KBM-7 (cell line): ENCODE measurements around the gene NHSL2.
"Not testable (repeated sequence)": the region's sequence is repeated elsewhere in the genome, so short reads cannot be mapped to it uniquely, and the experiment has no call there.

Experiments used
- DNase-seq: peaks from one replicate; pipeline ENCODE4 v3.0.0-alpha.2; 2015
- in situ Hi-C: fragments of 300-500 bp; cut with MboI; formaldehyde crosslinking; loops from 2 replicates; pipeline ENCODE4 v1.14.3; 2020; ENCODE audit warnings: low sequenced_read_pairs, low pct_unique_long_range_greater_than_20kb, mixed read lengths

NHSL2 gene

GRCh38 chrX:72052415-72053090 is 141.9 kb downstream of the NHSL2 start:
- DNase-seq: no peak
- in situ Hi-C loops: no loop called here

GRCh38 chrX:72053508-72053907 is 142.9 kb downstream of the NHSL2 start:
- DNase-seq: no peak
- in situ Hi-C loops: no loop called here

- no peak for DNase-seq
- in situ Hi-C loops: no loop called here
Measured at GRCh38 chrX:72054779-72055489, 144.3 kb downstream of the NHSL2 start.

DNA sequence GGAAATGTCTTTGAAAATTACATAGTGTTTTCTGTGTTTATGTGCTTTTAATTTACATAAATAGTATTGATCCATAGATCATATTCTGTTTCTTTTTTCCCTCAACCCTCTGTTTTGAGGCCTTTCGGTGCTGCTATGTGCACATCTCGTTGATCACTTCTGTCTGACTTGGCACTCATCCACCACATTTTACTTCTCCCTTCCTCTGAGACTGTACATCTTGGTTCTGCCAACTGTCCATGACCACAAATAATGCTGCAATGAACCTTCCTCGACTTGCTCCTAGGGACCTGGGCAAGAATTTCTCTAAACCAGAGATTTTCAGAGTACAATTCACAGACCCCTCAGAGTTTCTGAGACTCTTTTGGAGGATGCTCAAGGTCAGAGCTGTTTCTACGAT is 146.7 kb downstream of the NHSL2 start:
- peak; percentile 39 for DNase-seq
- in situ Hi-C loops: no loop called here

GRCh38 chrX:72057849-72058248 is 147.2 kb downstream of the NHSL2 start:
- in situ Hi-C loops: no loop called here
- no peak for DNase-seq

- DNase-seq, in situ Hi-C loops: not testable (repeated sequence)
Measured at GRCh38 chrX:72058346-72058745, 147.7 kb downstream of the NHSL2 start.

GRCh38 chrX:72060196-72060920 is 149.7 kb downstream of the NHSL2 start:
- in situ Hi-C loops: no loop called here
- no peak for DNase-seq

DNA sequence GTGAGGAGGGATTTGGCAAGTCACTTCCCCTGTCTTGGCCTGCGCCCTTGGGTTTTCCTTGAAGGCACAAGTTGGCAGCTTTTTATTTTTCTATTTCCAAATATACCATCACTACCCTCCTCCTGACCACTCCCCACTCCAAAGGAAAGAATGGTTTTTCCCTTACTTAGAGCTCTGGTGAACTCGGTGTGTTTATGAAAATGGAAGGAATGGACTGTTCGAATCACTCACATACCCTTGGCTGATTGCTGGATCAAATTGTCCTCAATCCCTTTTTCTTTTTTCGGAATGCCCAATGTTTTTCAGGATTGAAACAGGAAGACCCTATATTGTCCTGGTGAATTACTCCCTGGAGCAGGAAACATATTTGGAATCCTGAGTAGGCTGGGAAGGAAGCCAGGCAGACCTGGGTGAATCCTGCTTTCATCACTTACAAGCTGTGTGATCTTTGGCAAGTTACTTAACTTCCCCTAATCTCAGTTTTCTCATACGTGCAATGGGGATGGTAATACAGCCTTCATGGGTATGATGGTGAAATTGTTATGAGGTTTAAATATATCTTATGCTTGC is 150.4 kb downstream of the NHSL2 start:
- no peak for DNase-seq
- in situ Hi-C loops: no loop called here

GRCh38 chrX:72062916-72063315 is 152.3 kb downstream of the NHSL2 start:
- in situ Hi-C loops: no loop called here
- no peak for DNase-seq

- DNase-seq: no peak
- in situ Hi-C loops: no loop called here
Measured at GRCh38 chrX:72069350-72070160, 158.9 kb downstream of the NHSL2 start.

GRCh38 chrX:72071213-72071612 is 160.6 kb downstream of the NHSL2 start:
- in situ Hi-C loops: no loop called here
- no peak for DNase-seq

GRCh38 chrX:72073633-72074032 is 163.0 kb downstream of the NHSL2 start:
- no peak for DNase-seq
- in situ Hi-C loops: no loop called here

GRCh38 chrX:72078411-72078810 is 167.8 kb downstream of the NHSL2 start:
- DNase-seq: peak; percentile 21
- in situ Hi-C loops: no loop called here

DNA sequence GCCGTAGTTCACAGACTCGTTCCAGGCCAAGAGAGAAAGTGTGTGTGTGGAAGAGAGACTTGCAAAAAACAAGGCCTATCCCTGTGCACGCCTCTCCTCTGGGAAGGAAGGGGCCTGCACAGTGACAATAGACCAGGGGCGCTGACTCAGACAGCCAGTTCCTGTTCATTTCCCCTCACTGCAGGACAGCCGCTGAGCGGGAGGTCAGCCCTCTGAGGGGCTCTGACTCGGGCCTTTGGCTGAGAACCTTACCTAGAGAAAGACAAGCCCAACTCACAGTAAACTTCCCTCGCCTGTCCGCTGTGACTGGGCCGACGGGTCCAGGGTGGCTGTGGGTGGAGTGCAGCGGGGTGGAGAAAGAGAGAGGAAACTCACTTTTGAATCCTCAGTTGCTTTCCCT is 169.0 kb downstream of the NHSL2 start:
- DNase-seq: peak; percentile 26
- in situ Hi-C loops: no loop called here

DNA sequence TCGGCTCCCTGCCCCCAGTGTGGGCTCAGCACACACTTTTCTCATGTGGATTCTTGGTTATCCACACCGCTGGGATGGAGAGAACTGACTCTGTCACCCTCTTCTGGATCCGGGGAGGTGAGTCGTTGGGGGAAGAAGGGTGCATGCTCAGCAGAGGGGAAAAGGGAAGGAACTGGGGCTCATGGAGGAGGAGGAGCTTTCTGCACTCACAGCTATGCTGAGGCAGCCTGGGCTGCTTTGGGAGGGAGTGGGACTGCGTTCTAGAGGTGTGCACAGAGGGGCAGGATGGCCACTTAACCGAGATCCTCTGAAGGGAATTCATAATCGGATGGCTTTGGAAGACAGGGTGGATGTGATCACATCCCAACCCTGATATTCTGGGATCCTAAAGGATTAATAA is 169.5 kb downstream of the NHSL2 start:
- no peak for DNase-seq
- in situ Hi-C loops: no loop called here

DNA sequence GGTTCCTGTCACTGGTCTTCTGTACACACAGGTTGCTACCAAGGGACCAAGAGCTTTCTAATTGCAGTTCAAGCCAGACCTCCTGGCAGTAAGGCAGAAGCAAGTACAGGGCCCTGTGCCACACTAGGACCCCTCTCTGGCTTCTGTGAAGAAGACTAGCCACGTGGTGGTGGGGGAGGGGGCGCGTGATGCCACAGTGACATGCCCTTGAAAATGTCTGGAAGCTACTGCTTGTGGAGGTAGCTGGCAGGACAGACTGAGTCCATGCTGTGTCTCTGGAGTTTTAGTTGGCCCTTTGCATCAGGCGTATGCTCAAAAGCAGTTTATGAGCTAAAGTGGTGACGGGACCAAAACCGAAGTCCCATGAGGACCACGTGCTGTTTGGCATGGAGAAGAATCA is 170.2 kb downstream of the NHSL2 start:
- in situ Hi-C loops: no loop called here
- no peak for DNase-seq

DNA sequence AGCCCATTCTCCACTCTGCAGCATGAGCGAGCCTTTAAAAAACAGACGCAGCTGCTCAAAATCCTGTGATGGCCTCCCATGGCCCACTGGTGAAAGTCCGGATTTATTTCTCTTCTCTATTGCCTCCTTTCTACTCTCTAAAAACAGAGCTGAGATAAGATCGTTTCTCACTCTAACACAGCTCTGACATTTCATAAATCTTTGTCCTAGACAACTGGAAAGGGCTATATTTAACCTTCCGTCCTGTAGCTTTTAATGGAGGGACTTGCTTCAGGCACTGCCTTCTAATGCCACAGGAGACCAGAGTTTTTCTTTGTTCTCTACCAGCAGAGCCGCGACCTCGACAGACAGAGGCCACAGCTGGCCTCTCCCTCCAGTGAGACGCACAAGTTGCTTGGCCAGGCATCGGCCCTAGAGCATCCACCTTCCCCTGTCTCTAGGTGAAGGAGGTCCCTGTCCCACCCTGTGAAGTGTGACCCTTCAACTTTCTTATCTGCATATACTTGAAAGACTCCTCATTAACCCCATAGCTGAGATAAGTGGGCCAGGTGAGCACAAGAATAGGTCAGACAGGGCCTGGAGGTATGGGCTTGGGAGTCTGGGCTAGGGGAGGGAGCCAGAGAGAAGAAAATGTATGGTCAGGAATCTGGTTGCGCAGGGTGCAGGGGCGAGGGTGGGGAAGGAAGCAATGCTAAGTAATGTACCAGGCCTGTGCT is 171.1 kb downstream of the NHSL2 start:
- no peak for DNase-seq

GRCh38 chrX:72083291-72083690 is 172.6 kb downstream of the NHSL2 start:
- in situ Hi-C loops: no loop called here
- DNase-seq: no peak

More for the DNA sequence above, 171.1 kb downstream of the NHSL2 start:
- in situ Hi-C loops: no loop called here

DNA sequence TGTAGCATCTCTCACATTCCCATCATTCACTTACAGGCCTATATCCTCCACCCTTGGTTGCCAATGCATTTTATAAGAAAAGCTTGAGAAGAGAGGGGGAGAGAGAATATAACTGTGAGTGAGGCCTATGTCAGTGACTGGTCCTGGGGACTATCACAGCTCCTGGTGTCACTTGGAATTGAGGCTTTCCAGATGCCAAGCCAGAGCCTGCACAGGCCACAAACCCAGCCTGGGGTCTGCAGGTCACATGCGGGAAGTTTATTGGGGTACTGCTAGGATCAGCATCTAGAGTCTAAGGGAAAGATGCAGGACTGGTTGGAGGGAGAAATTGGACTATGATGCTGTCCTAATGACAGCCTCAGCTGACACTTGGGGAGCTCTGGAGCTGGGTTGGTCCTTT is 173.5 kb downstream of the NHSL2 start:
- DNase-seq: no peak
- in situ Hi-C loops: no loop called here
